Right lobe of liver (tissue), 6 donors: Measurements from ENCODE around the gene FBXO8. TPM values are rescaled to one million over a fixed set of nuclear protein-coding genes. Genes with fewer than 3 reads are reported as not detected.

Experiments used
- ATAC-seq, 4 donors: fragments of 200-7000 bp; cut with Tn5 transposase; one replicate each; pipeline ENCODE4 v1.9.1; 2020; ENCODE audit warnings: mild to moderate bottlenecking in 4 of 4, moderate library complexity in 4 of 4
- DNase-seq, 3 donors: peaks; one replicate each; pipeline ENCODE4 v3.0.0-alpha.2; 2020
- H3K27ac ChIP-seq, 3 donors: fragments of 200-600 bp; one replicate each; pipeline ENCODE4 v1.8.0; 2022
- H3K27me3 ChIP-seq, 2 donors: fragments of 200-600 bp; one replicate each; pipeline ENCODE4 v1.8.0; 2022
- H3K36me3 ChIP-seq, 4 donors: fragments of 200-600 bp; sonication (generic) in 1 of 4; one replicate each; pipeline versions ENCODE4 v1.5.1 to v1.8.0; 2017 to 2022; ENCODE audit warnings: control low read depth in 1 of 4
- H3K4me1 ChIP-seq, 4 donors: fragments of 200-600 bp; sonication (generic) in 1 of 4; one replicate each; pipeline versions ENCODE4 v1.5.1 to v1.8.0; 2017 to 2022; ENCODE audit warnings: control low read depth in 1 of 4
- H3K4me3 ChIP-seq, 3 donors: fragments of 200-600 bp; one replicate each; pipeline ENCODE4 v1.8.0; 2022
- H3K9me3 ChIP-seq, 4 donors: fragments of 200-600 bp; sonication (generic) in 1 of 4; one replicate each; pipeline versions ENCODE4 v1.5.1 to v1.8.0; 2017 to 2022; ENCODE audit warnings: control low read depth in 1 of 4
- POLR2A ChIP-seq: fragments of 450-650 bp; IDR thresholded peaks from one replicate; pipeline ENCODE4 v1.6.1; 2017; ENCODE audit warnings: antibody characterized with exemption, mild to moderate bottlenecking
- whole genome bisulfite sequencing: methylation state at CpG from one replicate; pipeline ENCODE4 v1.1.6; 2018; ENCODE audit warnings: low coverage, low lambda C conversion rate; ENCODE audit not compliant: insufficient coverage; ENCODE audit errors: missing lambda C conversion rate; 5-methylcytosine and 5-hydroxymethylcytosine counted together
- intact Hi-C, 2 donors: fragments of 100-400 bp; cut with DNase I; formaldehyde crosslinking; loops; one replicate each; pipeline versions ENCODE4 v1.11.2 to v1.14.1; 2022
- total RNA-seq, 6 experiments: library from RNA; depleted of rRNA in 2 of 6; stranded (reverse); fragments of >200 nt in 2 of 6; fragmentation: NEBNext Ultra II Directional in 3 of 6; extraction: Animal tissue kit (Norgen Biotek cat#: 25700) in 3 of 6; gene quantifications; one replicate each; pipeline versions ENCODE4 v1.1.0 to v1.2.4, GENCODE V29; 2016 to 2023
- TF ChIP-seq, protein P1 (sequence below), 4 donors: fragments of 200-600 bp in 3 of 4; fragments of 450-650 bp in 1 of 4; IDR thresholded peaks; one replicate each; pipeline versions ENCODE4 v1.5.1 to v1.8.0; 2016 to 2022; ENCODE audit warnings: antibody characterized with exemption in 4 of 4, mild to moderate bottlenecking in 2 of 4
- donor health status: DM: no; HTN: yes; CAD: no.
- donor health status: DM: no; HTN: no; CAD: no.
- donor health status: DM: no; HTN: no; CAD: no.
- donor health status: DM: no; HTN: yes; CAD: no.
- donor health status: DM: no; HTN: yes; CAD: no.

Gene FBXO8
- total RNA-seq, 6 experiments from 2014 or later: 22.9 to 73.3 (median 29.3) TPM

DNA sequence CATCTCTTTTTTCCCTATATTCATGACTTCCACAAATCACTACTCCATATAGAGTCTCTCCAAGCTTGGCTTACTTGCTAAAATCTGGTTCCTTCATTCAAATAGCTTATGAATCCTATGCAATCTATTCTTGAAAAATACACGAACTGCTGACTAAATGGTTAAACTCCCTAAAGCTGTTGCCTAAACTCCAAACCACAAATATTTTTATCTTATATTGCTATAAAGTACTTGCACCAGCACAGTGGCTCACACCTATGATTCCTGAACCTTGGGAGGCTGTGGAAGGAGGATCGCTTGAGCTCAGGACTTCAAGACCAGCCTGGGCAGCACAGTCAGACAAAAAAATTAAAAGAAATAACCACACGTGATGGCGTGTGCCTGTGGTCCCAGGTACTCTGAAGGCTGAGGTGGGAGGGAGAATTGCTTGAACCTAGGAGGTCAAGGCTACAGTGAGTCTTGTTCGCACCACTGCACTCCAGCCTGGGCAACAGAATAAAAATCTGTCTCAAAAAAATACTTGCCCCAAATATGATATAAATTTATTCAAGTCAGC, 2.2 kb downstream of the FBXO8 start:
- WGBS: 84% methylated on average over 5 of the region's 5 CpGs
- TF ChIP-seq, protein P1, sequence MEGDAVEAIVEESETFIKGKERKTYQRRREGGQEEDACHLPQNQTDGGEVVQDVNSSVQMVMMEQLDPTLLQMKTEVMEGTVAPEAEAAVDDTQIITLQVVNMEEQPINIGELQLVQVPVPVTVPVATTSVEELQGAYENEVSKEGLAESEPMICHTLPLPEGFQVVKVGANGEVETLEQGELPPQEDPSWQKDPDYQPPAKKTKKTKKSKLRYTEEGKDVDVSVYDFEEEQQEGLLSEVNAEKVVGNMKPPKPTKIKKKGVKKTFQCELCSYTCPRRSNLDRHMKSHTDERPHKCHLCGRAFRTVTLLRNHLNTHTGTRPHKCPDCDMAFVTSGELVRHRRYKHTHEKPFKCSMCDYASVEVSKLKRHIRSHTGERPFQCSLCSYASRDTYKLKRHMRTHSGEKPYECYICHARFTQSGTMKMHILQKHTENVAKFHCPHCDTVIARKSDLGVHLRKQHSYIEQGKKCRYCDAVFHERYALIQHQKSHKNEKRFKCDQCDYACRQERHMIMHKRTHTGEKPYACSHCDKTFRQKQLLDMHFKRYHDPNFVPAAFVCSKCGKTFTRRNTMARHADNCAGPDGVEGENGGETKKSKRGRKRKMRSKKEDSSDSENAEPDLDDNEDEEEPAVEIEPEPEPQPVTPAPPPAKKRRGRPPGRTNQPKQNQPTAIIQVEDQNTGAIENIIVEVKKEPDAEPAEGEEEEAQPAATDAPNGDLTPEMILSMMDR (IDR thresholded peaks at IDR 0.05): no peak
- TF ChIP-seq POLR2A: no peak
- intact Hi-C loops: no loop called here
- no peaks in the 10 kb centered on the region for H3K27me3 ChIP-seq
- peaks cover 0 to 24% (median 7%) of the 10 kb centered on the region in 4 donors for H3K4me1 ChIP-seq
- no peak overlapping the region for H3K4me3 ChIP-seq
- H3K36me3 ChIP-seq: no peaks in the 10 kb centered on the region
- no peak for DNase-seq
- no peak for ATAC-seq
- no peaks in the 10 kb centered on the region for H3K9me3 ChIP-seq
- no peak overlapping the region for H3K27ac ChIP-seq

DNA sequence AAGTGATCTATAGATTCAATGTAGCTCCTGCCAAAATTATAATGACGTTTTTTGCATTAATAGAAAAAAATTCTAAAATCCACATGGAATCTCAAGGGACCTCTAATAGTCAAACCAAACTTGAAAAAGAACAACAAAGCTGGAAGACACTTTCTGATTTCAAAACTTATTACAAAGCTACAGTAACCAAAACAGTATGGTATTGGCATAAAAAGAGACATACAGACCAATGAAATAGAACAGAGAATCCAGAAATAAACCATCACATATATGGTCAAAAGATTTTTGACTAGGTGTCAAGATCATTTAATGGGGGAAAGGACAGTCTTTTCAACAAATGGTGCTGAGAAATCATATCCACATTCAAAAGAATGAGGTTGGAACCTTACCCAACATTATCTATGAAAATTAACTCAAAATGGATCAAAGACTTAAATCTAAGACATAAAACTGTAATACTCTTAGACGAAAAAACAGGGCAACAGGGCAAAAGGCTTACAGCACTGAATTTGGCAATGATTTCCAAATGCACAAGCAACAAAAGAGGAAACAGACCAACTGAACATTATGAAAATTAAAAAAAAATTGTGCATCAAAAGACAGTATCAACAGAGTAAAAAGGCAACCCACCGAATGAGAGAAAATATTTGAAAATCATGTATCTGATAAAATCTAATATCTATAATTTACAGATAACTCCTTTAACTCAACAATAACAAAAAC, 3.9 kb downstream of the FBXO8 start:
- ATAC-seq: no peak
- Histone ChIP-seq H3K4me3 (no peak overlapping the region), H3K9me3 (no peaks in the 10 kb centered on the region), H3K27me3 (no peaks in the 10 kb centered on the region), H3K36me3 (no peaks in the 10 kb centered on the region), H3K27ac (no peak overlapping the region), H3K4me1 (peaks cover 0 to 24% (median 7%) of the 10 kb centered on the region in 4 donors)
- DNase-seq: no peak
- intact Hi-C loops: no loop called here
- WGBS: 74% methylated on average over 3 of the region's 3 CpGs
- TF ChIP-seq, protein P1 (IDR thresholded peaks at IDR 0.05): no peak
- TF ChIP-seq POLR2A: no peak

DNA sequence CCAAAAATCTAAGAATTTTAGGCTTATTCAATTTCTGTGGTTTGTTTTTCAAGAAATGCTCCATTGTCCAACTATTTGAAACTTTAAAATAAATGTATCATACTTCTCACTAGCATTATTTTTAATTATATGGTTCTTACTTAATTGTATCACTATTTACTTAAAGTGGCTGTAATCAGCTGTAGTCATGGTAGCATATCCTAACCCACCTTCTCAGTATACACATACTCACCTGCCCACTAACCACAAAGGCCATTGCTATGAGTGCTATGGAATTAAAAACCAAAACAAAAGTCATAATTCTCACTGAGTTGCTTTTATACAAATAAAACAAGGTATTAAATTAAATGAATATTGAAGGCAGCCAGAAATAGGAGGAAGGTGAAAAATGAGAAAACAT, 5.0 kb downstream of the FBXO8 start:
- no peak for TF ChIP-seq POLR2A
- TF ChIP-seq, protein P1 (IDR thresholded peaks at IDR 0.05): no peak
- no peak for DNase-seq
- Histone ChIP-seq H3K4me1 (peaks cover 0 to 24% (median 7%) of the 10 kb centered on the region in 4 donors), H3K36me3 (no peaks in the 10 kb centered on the region), H3K27ac (no peak overlapping the region), H3K4me3 (no peak overlapping the region), H3K27me3 (no peaks in the 10 kb centered on the region), H3K9me3 (no peaks in the 10 kb centered on the region)
- intact Hi-C loops: no loop called here
- no peak for ATAC-seq

DNA sequence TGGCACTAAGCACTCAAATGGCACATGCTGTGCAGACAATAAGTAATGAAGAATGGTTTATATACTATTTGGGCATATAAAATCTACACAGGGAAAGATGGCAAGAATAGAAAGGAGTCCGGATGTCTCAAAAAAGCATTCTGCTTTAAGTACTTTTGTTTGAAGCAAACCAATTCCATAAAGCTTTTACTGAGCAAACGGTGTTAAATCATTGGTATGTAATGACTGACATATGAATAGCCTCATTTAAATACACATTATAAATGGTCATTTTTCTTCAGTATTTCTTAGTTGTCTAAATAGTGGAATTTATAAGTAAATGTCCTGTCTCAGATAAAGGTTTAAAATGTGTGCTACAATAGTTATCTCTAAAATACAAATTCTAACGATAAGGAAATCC, 6.0 kb downstream of the FBXO8 start:
- intact Hi-C loops: no loop called here
- Histone ChIP-seq H3K9me3 (no peaks in the 10 kb centered on the region), H3K4me3 (no peak overlapping the region), H3K27me3 (no peaks in the 10 kb centered on the region), H3K4me1 (peaks cover 0 to 20% (median 6%) of the 10 kb centered on the region in 4 donors), H3K36me3 (no peaks in the 10 kb centered on the region), H3K27ac (no peak overlapping the region)
- WGBS: 77% methylated on average over 3 of the region's 3 CpGs
- TF ChIP-seq POLR2A: no peak
- TF ChIP-seq, protein P1 (IDR thresholded peaks at IDR 0.05): no peak
- ATAC-seq (no peak), DNase-seq (no peak)
